Esophagus squamous epithelium (tissue), 5 donors: ENCODE results near the gene FMO4. TPM values are rescaled to one million over a fixed set of nuclear protein-coding genes. Genes with fewer than 3 reads are reported as not detected.

Source experiments
- DNase-seq: peaks from one replicate; lab custom pipeline; 2025; lab: John Stamatoyannopoulos, UW
- H3K27ac ChIP-seq, 4 donors: fragments of 200-600 bp; sonication (generic); one replicate each; pipeline ENCODE4 v1.5.1; 2016 to 2019; ENCODE audit warnings: mild to moderate bottlenecking in 1 of 4
- H3K27me3 ChIP-seq, 4 donors: fragments of 200-600 bp; sonication (generic); 1 replicate in 3 of 4; 2 replicates in 1 of 4; pipeline versions ENCODE4 v1.5.1 to v1.6.0; 2017 to 2021; ENCODE audit warnings: antibody characterized with exemption in 1 of 4
- H3K36me3 ChIP-seq, 3 donors: fragments of 200-600 bp; sonication (generic); one replicate each; pipeline ENCODE4 v1.5.1; 2016 to 2019
- H3K4me1 ChIP-seq, 3 donors: fragments of 200-600 bp; sonication (generic); one replicate each; pipeline ENCODE4 v1.5.1; 2017 to 2019
- H3K4me3 ChIP-seq, 4 donors: fragments of 200-600 bp; sonication (generic); 1 replicate in 3 of 4; 2 replicates in 1 of 4; pipeline ENCODE4 v1.5.1; 2016 to 2019; ENCODE audit warnings: mild to moderate bottlenecking in 2 of 4, moderate library complexity in 1 of 4
- H3K9me3 ChIP-seq, 3 donors: fragments of 200-600 bp; sonication (generic); one replicate each; pipeline ENCODE4 v1.5.1; 2016 to 2019
- POLR2A ChIP-seq, 4 donors: fragments of 450-650 bp; IDR thresholded peaks; one replicate each; pipeline ENCODE4 v1.6.1; 2017; ENCODE audit warnings: antibody characterized with exemption in 4 of 4, mild to moderate bottlenecking in 4 of 4, moderate library complexity in 3 of 4
- WGBS, 2 donors: methylation state at CpG; one replicate each; pipeline ENCODE4 v1.1.5; 2018; 5-methylcytosine and 5-hydroxymethylcytosine counted together
- intact Hi-C: fragments of 100-400 bp; cut with DNase I; formaldehyde crosslinking; loops from one replicate; pipeline ENCODE4 v1.15.0; 2022
- total RNA-seq, 4 donors: library from RNA; depleted of rRNA; stranded (reverse); fragments of >200 nt; gene quantifications; one replicate each; pipeline ENCODE4 v1.1.0, GENCODE V29; 2016
- TF ChIP-seq, protein P1 (sequence below), 6 experiments: fragments of 450-650 bp in 4 of 6; fragments of 200-600 bp in 2 of 6; sonication (generic) in 2 of 6; IDR thresholded peaks; one replicate each; pipeline ENCODE4 v1.5.1; 2016 to 2019; ENCODE audit warnings: antibody characterized with exemption in 6 of 6, mild to moderate bottlenecking in 4 of 6, moderate library complexity in 4 of 6
- donor health status: DM: yes; HTN: yes; CAD: no.

FMO4 gene, protein sequence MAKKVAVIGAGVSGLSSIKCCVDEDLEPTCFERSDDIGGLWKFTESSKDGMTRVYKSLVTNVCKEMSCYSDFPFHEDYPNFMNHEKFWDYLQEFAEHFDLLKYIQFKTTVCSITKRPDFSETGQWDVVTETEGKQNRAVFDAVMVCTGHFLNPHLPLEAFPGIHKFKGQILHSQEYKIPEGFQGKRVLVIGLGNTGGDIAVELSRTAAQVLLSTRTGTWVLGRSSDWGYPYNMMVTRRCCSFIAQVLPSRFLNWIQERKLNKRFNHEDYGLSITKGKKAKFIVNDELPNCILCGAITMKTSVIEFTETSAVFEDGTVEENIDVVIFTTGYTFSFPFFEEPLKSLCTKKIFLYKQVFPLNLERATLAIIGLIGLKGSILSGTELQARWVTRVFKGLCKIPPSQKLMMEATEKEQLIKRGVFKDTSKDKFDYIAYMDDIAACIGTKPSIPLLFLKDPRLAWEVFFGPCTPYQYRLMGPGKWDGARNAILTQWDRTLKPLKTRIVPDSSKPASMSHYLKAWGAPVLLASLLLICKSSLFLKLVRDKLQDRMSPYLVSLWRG
- total RNA-seq, result 1 to 10 TPM; 1.3 to 9.1 (median 4.6) TPM

DNA sequence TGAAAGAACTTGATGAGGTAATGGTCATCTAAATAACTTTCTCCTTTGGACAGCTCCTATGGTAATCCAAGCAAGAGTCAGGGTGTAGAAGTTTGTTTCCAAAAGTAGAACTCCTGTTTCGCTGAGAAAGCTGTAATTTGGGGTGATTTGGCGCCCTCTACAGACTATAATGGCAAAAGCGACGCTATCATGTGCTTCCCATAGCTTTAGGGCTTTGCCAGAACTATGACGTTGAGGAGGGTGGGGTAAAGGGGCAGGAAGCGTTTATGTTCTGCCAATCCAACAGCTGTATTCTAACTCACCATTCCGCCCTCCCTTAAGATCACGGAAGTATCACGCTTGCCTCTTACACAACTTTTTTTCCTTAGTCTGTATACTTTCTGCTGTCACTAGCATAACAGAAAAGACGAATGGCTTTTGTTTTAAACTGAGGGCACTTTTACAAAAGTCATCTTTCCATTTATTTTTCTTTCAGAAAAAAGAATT is at the start of gene FMO4:
Gene FMO4, plus strand, starts transcription at position 349 of the 486 bp plus-strand sequence. CDS start 5,643 bp downstream, outside the sequence.
- no peaks in the 10 kb centered on the region for H3K9me3 ChIP-seq
- 0 to 1% methylated on average over 10 of the region's 10 CpGs for WGBS, 2 donors
- peaks cover 0 to 6% (median 0%) of the 10 kb centered on the region in 3 donors for H3K36me3 ChIP-seq
- H3K27me3 ChIP-seq, result no peaks in the 10 kb centered on the region
- H3K27ac ChIP-seq, result peak within 1 kb of the TSS; percentile 66 to 80 (median 78)
- DNase-seq, result peak; percentile 72
- intact Hi-C loops, result loop anchor here (10.0 kb wide), 2 partner anchors 69 to 229 kb away; partner anchors contain the start of gene FMO1
- H3K4me1 ChIP-seq, result peaks cover 0 to 20% (median 9%) of the 10 kb centered on the region in 3 donors
- H3K4me3 ChIP-seq, result peak within 1 kb of the TSS in 3 of 4 donors; percentile 25 to 54 (median 30)
- TF ChIP-seq, protein P1, sequence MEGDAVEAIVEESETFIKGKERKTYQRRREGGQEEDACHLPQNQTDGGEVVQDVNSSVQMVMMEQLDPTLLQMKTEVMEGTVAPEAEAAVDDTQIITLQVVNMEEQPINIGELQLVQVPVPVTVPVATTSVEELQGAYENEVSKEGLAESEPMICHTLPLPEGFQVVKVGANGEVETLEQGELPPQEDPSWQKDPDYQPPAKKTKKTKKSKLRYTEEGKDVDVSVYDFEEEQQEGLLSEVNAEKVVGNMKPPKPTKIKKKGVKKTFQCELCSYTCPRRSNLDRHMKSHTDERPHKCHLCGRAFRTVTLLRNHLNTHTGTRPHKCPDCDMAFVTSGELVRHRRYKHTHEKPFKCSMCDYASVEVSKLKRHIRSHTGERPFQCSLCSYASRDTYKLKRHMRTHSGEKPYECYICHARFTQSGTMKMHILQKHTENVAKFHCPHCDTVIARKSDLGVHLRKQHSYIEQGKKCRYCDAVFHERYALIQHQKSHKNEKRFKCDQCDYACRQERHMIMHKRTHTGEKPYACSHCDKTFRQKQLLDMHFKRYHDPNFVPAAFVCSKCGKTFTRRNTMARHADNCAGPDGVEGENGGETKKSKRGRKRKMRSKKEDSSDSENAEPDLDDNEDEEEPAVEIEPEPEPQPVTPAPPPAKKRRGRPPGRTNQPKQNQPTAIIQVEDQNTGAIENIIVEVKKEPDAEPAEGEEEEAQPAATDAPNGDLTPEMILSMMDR (IDR thresholded peaks at IDR 0.05), result peak; percentile 66 to 95 (median 88)
- peak in 1 of 4 donors; percentile 29 for TF ChIP-seq POLR2A (IDR thresholded peaks at IDR 0.05)

DNA sequence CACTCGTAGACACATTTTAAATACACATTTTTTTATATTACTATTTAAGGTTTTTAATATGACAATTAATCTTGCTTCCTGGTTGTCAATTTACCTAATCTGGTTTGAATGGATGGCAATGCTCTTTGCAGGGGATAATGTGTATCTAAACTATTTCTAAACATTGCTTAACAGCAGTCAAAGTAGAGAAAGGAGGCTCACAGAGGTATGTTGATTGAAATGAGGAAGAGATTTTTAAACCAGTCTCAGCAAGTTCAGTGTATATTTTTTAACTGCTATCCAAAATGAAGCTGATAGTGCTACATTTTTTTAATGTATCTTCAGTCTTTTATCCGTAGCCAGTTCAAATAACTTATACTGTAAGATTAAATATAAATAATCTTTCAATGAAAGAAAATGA is 48.3 kb upstream of the FMO4 start:
- Histone ChIP-seq H3K4me3 (no peak overlapping the region), H3K36me3 (no peaks in the 10 kb centered on the region), H3K9me3 (no peaks in the 10 kb centered on the region), H3K4me1 (peaks cover 0 to 42% (median 14%) of the 10 kb centered on the region in 3 donors), H3K27ac (peak overlapping the region in 1 of 4 donors; percentile 34), H3K27me3 (no peaks in the 10 kb centered on the region)
- no peak for DNase-seq
- intact Hi-C loops, result no loop called here
- TF ChIP-seq, protein P1 (IDR thresholded peaks at IDR 0.05), result no peak
- no peak for TF ChIP-seq POLR2A (IDR thresholded peaks at IDR 0.05)
- WGBS, 2 donors, result 37 to 42% methylated on average over 2 of the region's 2 CpGs

DNA sequence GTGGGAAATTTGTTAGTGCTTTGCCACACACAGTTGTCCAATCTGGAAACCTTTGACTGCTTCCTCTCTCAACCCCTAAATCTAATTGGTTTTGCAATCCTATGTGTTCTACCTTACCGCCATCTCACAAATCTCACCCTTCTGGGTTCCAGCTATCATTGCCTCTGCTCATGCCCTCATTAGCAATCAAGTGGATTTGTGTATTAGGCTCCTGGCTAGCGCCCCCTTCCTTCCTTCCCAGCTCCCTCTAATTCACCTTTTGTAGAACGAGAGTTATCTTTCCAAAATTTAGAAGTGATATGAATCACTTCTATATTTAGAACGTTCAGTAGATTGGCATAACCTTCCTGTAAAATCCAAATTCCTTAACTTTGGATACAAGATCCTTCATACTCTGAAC is 47.1 kb upstream of the FMO4 start:
- 35 to 47% methylated on average over 4 of the region's 4 CpGs for WGBS, 2 donors
- no peaks in the 10 kb centered on the region for H3K27me3 ChIP-seq
- peaks cover 0 to 42% (median 14%) of the 10 kb centered on the region in 3 donors for H3K4me1 ChIP-seq
- no peaks in the 10 kb centered on the region for H3K9me3 ChIP-seq
- no peaks in the 10 kb centered on the region for H3K36me3 ChIP-seq
- no peak overlapping the region for H3K4me3 ChIP-seq
- intact Hi-C loops, result no loop called here
- H3K27ac ChIP-seq, result peak overlapping the region in 3 of 4 donors; percentile 34 to 57 (median 47)
- no peak for DNase-seq
- TF ChIP-seq, protein P1 (IDR thresholded peaks at IDR 0.05), result no peak
- no peak for TF ChIP-seq POLR2A (IDR thresholded peaks at IDR 0.05)

DNA sequence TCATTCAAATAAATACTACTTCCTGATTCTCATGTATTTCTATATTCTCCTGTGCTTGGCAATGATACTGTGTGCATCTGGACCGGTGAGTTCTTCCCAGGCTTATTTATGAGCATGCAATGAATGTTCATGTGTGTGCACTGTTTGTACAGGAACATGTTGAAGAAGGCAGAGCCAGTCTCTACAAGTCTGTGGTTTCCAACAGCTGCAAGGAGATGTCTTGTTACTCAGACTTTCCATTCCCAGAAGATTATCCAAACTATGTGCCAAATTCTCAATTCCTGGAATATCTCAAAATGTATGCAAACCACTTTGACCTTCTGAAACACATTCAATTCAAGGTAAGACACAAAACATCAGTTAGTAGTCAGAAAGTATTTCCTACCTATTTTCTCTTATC is 46.6 kb upstream of the FMO4 start:
- H3K27ac ChIP-seq, result peak overlapping the region; percentile 17 to 57 (median 52)
- H3K9me3 ChIP-seq, result no peaks in the 10 kb centered on the region
- H3K36me3 ChIP-seq, result no peaks in the 10 kb centered on the region
- TF ChIP-seq, protein P1 (IDR thresholded peaks at IDR 0.05), result no peak
- no peak for TF ChIP-seq POLR2A (IDR thresholded peaks at IDR 0.05)
- WGBS, 2 donors, result 15% methylated on average over 1 of the region's 1 CpG
- H3K4me1 ChIP-seq, result peaks cover 0 to 42% (median 14%) of the 10 kb centered on the region in 3 donors
- no peaks in the 10 kb centered on the region for H3K27me3 ChIP-seq
- H3K4me3 ChIP-seq, result no peak overlapping the region
- intact Hi-C loops, result no loop called here
- no peak for DNase-seq

DNA sequence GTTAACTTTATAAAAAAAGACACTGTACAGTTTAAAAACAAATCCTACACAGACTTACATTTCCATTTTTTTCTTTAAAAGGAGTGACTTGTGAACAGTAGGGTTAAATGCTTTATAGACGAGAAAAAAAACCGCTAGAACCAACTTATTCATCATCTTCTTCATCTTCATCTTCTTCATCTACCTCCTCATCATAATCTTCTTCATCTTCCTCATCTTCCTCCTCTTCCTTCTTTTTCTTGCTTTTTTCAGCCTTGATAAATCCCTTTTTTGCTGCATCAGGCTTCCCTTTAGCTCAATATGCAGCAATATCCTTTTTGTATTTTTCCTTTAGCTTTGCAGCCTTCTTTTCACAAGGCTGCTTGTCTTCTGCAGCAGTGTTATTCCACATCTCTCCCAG is 43.2 kb upstream of the FMO4 start:
- Histone ChIP-seq H3K9me3 (no peaks in the 10 kb centered on the region), H3K36me3 (no peaks in the 10 kb centered on the region), H3K4me3 (no peak overlapping the region), H3K4me1 (peaks cover 0 to 25% (median 14%) of the 10 kb centered on the region in 3 donors), H3K27ac (no peak overlapping the region), H3K27me3 (no peaks in the 10 kb centered on the region)
- 88 to 92% methylated on average over 2 of the region's 2 CpGs for WGBS, 2 donors
- no peak for TF ChIP-seq POLR2A (IDR thresholded peaks at IDR 0.05)
- TF ChIP-seq, protein P1 (IDR thresholded peaks at IDR 0.05), result no peak
- no peak for DNase-seq
- intact Hi-C loops, result no loop called here
